Astrocyte of the cerebellum (primary cell): ENCODE data around the gene DRC7.

Experiments used
- DNase-seq: peaks from one replicate; pipeline ENCODE4 v3.0.0-alpha.2; 2011; ENCODE audit warnings: low read depth
- H3K4me3 ChIP-seq: 2 replicates; pipeline ENCODE4 v1.5.1; 2011; ENCODE audit warnings: mild to moderate bottlenecking, low read depth, low read length, moderate library complexity
- in situ Hi-C: cut with HindIII; loops from 2 replicates; pipeline ENCODE4 v1.10.0; 2017; ENCODE audit warnings: low sequenced_read_pairs
- TF ChIP-seq, protein P1 (sequence below): IDR thresholded peaks from 2 replicates; pipeline ENCODE4 v1.5.1; 2012; ENCODE audit warnings: low read length, low read depth, moderate library complexity, mild to moderate bottlenecking; ENCODE audit errors: missing control alignments

The DRC7 gene

DNA sequence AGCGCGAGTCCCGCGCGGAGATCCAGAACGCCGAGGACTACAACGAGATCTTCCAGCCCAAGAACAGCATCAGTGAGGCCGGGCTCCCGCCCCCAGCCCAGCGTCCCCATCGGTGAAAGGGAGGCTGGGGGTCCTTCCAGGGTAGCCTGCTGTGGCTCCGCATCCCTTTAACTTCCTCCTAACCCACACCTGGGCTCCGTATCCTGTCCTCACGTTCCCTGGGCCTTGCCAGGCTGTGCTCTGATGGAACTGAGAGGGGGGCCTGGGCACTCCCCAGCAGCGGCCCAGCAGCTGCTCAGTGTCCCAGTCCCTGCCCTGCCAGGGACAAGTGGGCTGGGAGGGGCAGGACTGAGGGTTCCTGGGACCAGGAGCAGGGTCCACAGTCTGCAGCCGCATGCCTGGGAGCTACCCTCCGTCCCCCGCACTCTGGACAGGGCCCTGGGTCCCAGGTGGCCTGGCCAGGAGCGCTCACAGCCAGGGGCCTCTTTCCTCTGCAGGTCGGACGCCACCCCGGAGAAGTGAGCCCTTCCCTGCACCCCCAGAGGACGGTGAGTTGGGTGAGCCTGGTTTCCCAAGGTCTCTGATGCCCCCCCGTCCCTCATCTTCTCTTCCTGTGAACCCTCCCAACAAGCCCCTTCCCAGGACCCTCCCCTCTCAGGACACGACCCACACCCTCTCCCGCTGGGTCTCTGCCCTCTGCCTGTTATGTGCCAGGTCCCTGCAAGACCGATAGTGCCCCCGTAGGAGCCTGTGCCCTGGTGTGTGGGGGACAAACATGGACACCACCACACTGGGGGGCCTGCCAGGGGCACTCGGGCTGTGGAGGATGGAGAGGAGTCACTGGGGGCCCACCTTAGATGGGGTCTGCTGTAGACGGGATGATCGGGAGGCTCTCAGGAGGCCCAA is 59.1 kb downstream of the DRC7 start:
- TF ChIP-seq, protein P1, sequence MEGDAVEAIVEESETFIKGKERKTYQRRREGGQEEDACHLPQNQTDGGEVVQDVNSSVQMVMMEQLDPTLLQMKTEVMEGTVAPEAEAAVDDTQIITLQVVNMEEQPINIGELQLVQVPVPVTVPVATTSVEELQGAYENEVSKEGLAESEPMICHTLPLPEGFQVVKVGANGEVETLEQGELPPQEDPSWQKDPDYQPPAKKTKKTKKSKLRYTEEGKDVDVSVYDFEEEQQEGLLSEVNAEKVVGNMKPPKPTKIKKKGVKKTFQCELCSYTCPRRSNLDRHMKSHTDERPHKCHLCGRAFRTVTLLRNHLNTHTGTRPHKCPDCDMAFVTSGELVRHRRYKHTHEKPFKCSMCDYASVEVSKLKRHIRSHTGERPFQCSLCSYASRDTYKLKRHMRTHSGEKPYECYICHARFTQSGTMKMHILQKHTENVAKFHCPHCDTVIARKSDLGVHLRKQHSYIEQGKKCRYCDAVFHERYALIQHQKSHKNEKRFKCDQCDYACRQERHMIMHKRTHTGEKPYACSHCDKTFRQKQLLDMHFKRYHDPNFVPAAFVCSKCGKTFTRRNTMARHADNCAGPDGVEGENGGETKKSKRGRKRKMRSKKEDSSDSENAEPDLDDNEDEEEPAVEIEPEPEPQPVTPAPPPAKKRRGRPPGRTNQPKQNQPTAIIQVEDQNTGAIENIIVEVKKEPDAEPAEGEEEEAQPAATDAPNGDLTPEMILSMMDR = no peak
- in situ Hi-C loops = no loop called here
- no peak overlapping the region for H3K4me3 ChIP-seq
- no peak for DNase-seq

DNA sequence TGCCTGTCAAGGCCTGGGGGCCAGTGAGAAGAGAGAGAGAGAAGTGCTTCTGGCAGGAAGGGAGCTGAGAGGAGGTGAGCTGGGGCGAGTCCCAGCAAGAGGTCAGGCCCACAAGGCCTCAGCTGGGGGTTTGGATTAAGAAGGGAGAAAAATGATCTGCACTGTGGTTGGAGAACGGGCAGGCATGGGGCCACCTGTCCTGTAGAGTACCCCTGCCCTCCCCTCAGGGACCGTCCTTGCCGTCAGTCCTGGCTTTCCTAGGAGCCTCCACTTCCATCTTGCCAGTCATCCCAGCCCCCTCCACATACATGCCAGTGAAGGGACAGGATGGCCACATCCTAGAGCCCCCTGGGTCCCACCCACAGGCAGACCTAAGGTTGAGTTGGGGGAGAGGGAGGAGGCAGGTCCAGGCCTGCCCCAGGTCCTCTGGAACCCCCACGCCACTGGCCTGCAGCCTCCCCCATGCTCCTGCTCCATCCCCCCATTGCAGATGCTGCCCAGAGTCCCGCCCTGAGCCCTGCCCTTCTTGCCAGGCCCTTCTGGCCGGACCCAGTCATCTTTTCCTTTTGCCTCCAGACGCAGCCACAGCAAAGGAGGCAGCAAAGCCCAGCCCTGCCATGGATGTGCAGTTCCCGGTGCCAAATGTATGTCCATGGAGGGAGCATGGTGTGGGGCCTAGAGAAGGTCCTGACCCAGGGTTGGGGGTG is 59.9 kb downstream of the DRC7 start:
- H3K4me3 ChIP-seq = no peak overlapping the region
- TF ChIP-seq, protein P1 = no peak
- in situ Hi-C loops = no loop called here
- no peak for DNase-seq

DNA sequence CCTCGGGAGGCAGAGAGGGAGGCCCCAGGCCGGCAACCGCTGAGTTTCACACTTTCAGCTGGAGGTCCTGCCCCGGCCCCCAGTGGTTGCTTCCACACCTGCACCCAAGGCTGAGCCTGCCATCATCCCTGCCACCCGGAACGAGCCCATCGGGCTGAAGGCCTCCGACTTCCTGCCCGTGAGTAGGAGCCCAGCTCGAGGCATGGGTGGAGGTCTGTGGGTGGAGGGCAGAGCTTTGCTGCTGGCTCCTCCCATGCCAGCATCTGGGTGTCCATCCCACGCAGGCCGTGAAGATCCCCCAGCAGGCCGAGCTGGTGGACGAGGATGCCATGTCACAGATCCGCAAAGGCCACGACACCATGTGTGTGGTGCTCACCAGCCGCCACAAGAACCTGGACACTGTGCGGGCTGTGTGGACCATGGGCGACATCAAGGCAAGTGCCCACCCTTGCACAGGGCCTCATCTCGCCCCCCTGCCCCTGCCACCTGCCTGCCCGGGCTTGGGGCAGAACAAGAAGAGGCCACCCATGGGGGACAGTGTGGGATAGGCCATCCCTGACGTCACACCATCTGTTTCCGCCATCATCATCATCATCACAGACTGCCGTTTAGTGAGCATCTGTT is 60.6 kb downstream of the DRC7 start:
- no peak overlapping the region for H3K4me3 ChIP-seq
- DNase-seq = no peak
- in situ Hi-C loops = no loop called here
- TF ChIP-seq, protein P1 = peak; percentile 7

DNA sequence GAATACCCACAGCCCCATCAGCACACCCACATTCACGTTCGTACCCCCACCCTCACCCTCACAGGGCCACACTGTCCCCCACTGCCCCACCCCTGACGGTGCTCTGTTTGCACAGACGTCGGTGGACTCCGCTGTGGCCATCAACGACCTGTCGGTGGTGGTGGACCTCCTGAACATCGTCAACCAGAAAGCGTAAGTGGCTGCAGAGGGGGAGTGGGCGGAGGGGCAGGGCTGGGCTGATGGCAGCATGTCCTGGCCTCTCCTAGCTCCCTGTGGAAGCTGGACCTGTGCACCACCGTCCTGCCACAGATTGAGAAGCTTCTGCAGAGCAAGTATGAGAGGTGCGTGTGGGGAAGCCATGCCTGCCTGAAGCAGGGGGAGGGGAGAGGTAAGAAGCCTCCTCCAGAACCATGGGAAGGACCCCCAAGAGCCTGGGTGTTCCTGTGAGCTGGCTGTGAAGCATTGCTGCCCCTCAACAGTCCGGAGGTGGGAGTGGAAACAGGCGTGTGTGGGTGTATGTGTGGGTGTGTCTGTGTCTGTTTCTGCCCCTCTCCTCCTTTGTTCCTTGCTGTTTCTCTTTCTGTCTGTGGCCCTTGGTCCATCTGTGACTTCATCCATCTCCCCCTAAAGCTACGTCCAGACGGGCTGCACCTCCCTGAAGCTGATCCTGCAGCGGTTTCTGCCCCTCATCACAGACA is 61.3 kb downstream of the DRC7 start:
- no peak for DNase-seq
- TF ChIP-seq, protein P1 = no peak
- no peak overlapping the region for H3K4me3 ChIP-seq
- in situ Hi-C loops = no loop called here

DNA sequence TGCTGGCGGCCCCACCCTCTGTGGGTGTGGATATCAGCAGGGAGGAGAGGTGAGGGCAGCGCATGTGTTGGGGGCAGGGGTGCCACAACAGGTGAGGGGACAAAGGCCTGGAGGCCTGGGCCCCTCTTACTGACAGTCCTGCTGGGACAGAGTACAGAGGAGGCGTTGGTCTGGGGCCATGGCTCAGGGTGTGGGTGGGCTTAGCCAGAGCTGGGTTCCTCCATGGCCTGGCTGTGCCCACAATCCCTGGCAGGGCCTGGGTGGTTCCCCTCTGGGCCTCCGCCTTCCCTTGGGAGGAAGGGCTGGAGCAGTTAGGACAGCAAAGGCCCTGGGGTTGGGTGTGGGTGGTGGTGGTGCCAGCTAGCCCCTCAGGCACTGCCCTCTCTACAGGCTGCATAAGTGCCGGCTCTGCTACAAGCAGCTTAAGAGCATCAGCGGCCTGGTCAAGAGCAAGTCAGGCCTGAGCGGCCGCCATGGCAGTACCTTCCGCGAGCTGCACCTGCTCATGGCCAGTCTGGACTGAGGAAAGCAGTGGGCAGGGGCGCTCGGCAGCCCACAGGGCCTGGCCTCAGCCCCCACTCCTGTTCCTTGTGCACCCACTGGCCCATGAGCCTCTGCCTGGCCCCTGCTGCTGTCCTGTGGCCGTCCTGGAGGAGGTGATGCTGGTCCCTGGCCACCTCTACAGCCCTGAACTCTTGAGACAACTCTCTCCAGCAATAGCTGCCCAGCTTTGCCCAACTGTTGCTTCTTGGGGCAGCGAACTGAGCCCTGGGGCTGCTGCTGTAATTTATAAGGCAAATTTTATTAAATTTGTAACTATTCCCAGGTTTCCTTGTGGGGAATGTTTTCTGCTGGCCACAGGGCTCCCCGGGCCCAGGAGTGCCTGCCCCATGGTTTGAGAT is 62.1 kb downstream of the DRC7 start:
- in situ Hi-C loops = no loop called here
- no peak overlapping the region for H3K4me3 ChIP-seq
- TF ChIP-seq, protein P1 = no peak
- DNase-seq = no peak
